H9 (cell line): ENCODE measurements around the gene SPATA16. TPM values are rescaled to one million over a fixed set of nuclear protein-coding genes. Genes with fewer than 3 reads are reported as not detected.

Experiments
- DNase-seq: peaks from one replicate; pipeline ENCODE4 v3.0.0-alpha.2; 2017
- H2AFZ ChIP-seq: one replicate; pipeline ENCODE4 v1.6.1; 2013; ENCODE audit warnings: mild to moderate bottlenecking, low read length, control low read depth, moderate library complexity
- H2AK5ac ChIP-seq: 2 replicates; pipeline ENCODE4 v1.6.1; 2013; ENCODE audit warnings: low read length, control low read depth, mixed read lengths; ENCODE audit not compliant: insufficient read length
- H2BK120ac ChIP-seq: one replicate; pipeline ENCODE4 v1.6.1; 2013; ENCODE audit warnings: low read depth, mild to moderate bottlenecking, low read length, control low read depth, inconsistent platforms; ENCODE audit not compliant: poor library complexity, severe bottlenecking
- H2BK12ac ChIP-seq: 2 replicates; pipeline ENCODE4 v1.6.1; 2013; ENCODE audit warnings: low read length, control low read depth, mixed read lengths, low read depth; ENCODE audit not compliant: insufficient read length
- H2BK15ac ChIP-seq: 2 replicates; pipeline ENCODE4 v1.6.1; 2013; ENCODE audit warnings: low read depth, low read length, control low read depth
- H2BK20ac ChIP-seq: one replicate; pipeline ENCODE4 v1.6.1; 2013; ENCODE audit warnings: low read depth, mild to moderate bottlenecking, low read length, control low read depth, inconsistent platforms; ENCODE audit not compliant: poor library complexity, severe bottlenecking
- H2BK5ac ChIP-seq: 2 replicates; pipeline ENCODE4 v1.6.1; 2013; ENCODE audit warnings: low read length, control low read depth, mixed read lengths; ENCODE audit not compliant: insufficient read length
- H3K14ac ChIP-seq: 2 replicates; pipeline ENCODE4 v1.6.1; 2013; ENCODE audit warnings: low read length, control low read depth; ENCODE audit not compliant: insufficient read depth
- H3K18ac ChIP-seq: 2 replicates; pipeline ENCODE4 v1.6.1; 2013; ENCODE audit warnings: low read depth, mild to moderate bottlenecking, mixed read lengths, low read length, control low read depth; ENCODE audit not compliant: insufficient read length
- H3K23ac ChIP-seq: 2 replicates; pipeline ENCODE4 v1.6.1; 2013; ENCODE audit warnings: low read length, control low read depth, mixed read lengths, low read depth; ENCODE audit not compliant: insufficient read length
- H3K23me2 ChIP-seq: 2 replicates; pipeline ENCODE4 v1.6.1; 2013; ENCODE audit warnings: low read depth, mild to moderate bottlenecking, mixed read lengths, low read length, control low read depth; ENCODE audit not compliant: insufficient read length, poor library complexity, severe bottlenecking
- H3K27ac ChIP-seq: 2 replicates; pipeline ENCODE4 v1.5.1; 2013; ENCODE audit warnings: low read length, control low read depth, mixed read lengths, low read depth; ENCODE audit not compliant: insufficient read length
- H3K27me3 ChIP-seq: 2 replicates; pipeline ENCODE4 v1.6.1; 2013; ENCODE audit warnings: low read length, control low read depth, inconsistent platforms; ENCODE audit not compliant: insufficient read depth
- H3K4ac ChIP-seq: 2 replicates; pipeline ENCODE4 v1.6.1; 2013; ENCODE audit warnings: low read depth, mild to moderate bottlenecking, control low read depth, inconsistent platforms, low read length, moderate library complexity
- H3K4me1 ChIP-seq: 2 replicates; pipeline ENCODE4 v1.6.1; 2013; ENCODE audit warnings: low read length, control low read depth, inconsistent platforms; ENCODE audit not compliant: insufficient read depth
- H3K4me2 ChIP-seq: 2 replicates; pipeline ENCODE4 v1.6.1; 2013; ENCODE audit warnings: low read length, control low read depth, mixed read lengths; ENCODE audit not compliant: insufficient read length, insufficient read depth
- H3K56ac ChIP-seq: 2 replicates; pipeline ENCODE4 v1.6.1; 2013; ENCODE audit warnings: low read depth, mild to moderate bottlenecking, mixed read lengths, low read length, control low read depth; ENCODE audit not compliant: insufficient read length
- H3K79me1 ChIP-seq: 2 replicates; pipeline ENCODE4 v1.6.1; 2013; ENCODE audit warnings: low read depth, mild to moderate bottlenecking, moderate library complexity, low read length, control low read depth, inconsistent platforms; ENCODE audit not compliant: insufficient read depth, poor library complexity, severe bottlenecking
- H3K79me2 ChIP-seq: 2 replicates; pipeline ENCODE4 v1.6.1; 2013; ENCODE audit warnings: low read length, control low read depth, inconsistent platforms; ENCODE audit not compliant: insufficient read depth
- H3K9ac ChIP-seq: 2 replicates; pipeline ENCODE4 v1.6.1; 2013; ENCODE audit warnings: low read length, control low read depth, mixed read lengths; ENCODE audit not compliant: insufficient read length; ENCODE audit errors: extremely low read depth
- H3K9me3 ChIP-seq: one replicate; pipeline ENCODE4 v1.6.1; 2013; ENCODE audit warnings: low read depth, low read length, inconsistent platforms; ENCODE audit not compliant: control insufficient read depth
- H3T11ph ChIP-seq: one replicate; pipeline ENCODE4 v1.6.1; 2013; ENCODE audit warnings: mild to moderate bottlenecking, low read length, control low read depth, inconsistent platforms
- H4K20me1 ChIP-seq: one replicate; pipeline ENCODE4 v1.6.1; 2013; ENCODE audit not compliant: control insufficient read depth, insufficient read length, insufficient read depth
- H4K5ac ChIP-seq: 2 replicates; pipeline ENCODE4 v1.6.1; 2013; ENCODE audit warnings: low read depth, mild to moderate bottlenecking, mixed read lengths, low read length, control low read depth; ENCODE audit not compliant: insufficient read length
- H4K8ac ChIP-seq: replicated peaks from 2 replicates; pipeline ENCODE4 v1.6.1; 2013; ENCODE audit warnings: low read length, control low read depth, mixed read lengths, low read depth; ENCODE audit not compliant: insufficient read length
- H4K91ac ChIP-seq: 2 replicates; pipeline ENCODE4 v1.6.1; 2013; ENCODE audit warnings: low read depth, mild to moderate bottlenecking, moderate library complexity, mixed read lengths, low read length, control low read depth; ENCODE audit not compliant: insufficient read length
- H3K27ac Mint-ChIP-seq, 3 experiments: 2 replicates in 2 of 3; 3 replicates in 1 of 3; pipeline ENCODE4 v1.8.0; 2020 to 2021; ENCODE audit warnings: mixed read lengths in 3 of 3, mild to moderate bottlenecking in 1 of 3, moderate library complexity in 1 of 3
- H3K27me3 Mint-ChIP-seq: 2 replicates; pipeline ENCODE4 v1.8.0; 2021; ENCODE audit warnings: low read depth, mild to moderate bottlenecking, moderate library complexity, mixed read lengths
- H3K36me3 Mint-ChIP-seq, 3 experiments: 2 replicates in 2 of 3; 3 replicates in 1 of 3; pipeline ENCODE4 v1.8.0; 2020 to 2021; ENCODE audit warnings: low read depth in 3 of 3, mixed read lengths in 3 of 3; ENCODE audit not compliant: insufficient read depth in 1 of 3
- H3K4me1 Mint-ChIP-seq, 2 experiments: 2 replicates each; pipeline ENCODE4 v1.8.0; 2020; ENCODE audit warnings: mixed read lengths in 2 of 2
- H3K4me3 Mint-ChIP-seq, 2 experiments: 2 replicates in 1 of 2; 3 replicates in 1 of 2; pipeline ENCODE4 v1.8.0; 2020 to 2021; ENCODE audit warnings: mild to moderate bottlenecking in 2 of 2, mixed read lengths in 2 of 2, moderate library complexity in 1 of 2
- H3K9me3 Mint-ChIP-seq, 2 experiments: 2 replicates in 1 of 2; 3 replicates in 1 of 2; pipeline ENCODE4 v1.8.0; 2020; ENCODE audit warnings: mild to moderate bottlenecking in 2 of 2, mixed read lengths in 2 of 2, moderate library complexity in 1 of 2
- CTCF ChIP-seq: fragments of 200-600 bp; sonication (generic); conservative IDR thresholded peaks from 3 replicates; pipeline ENCODE4 v1.8.0; 2021; ENCODE audit warnings: antibody characterized with exemption, mild to moderate bottlenecking
- WGBS: extraction: QIAGEN DNeasy Blood & Tissue Kit; methylation state at CpG from one replicate; pipeline ENCODE4 v1.1.7; 2013; ENCODE audit warnings: missing lambda C conversion rate, low lambda C conversion rate, mixed read lengths; ENCODE audit not compliant: insufficient read length; ENCODE audit errors: extremely low coverage; 5-methylcytosine and 5-hydroxymethylcytosine counted together
- total RNA-seq: library from RNA; stranded (reverse); gene quantifications from 2 replicates; pipeline ENCODE4 v1.2.1, GENCODE V29; 2021

The SPATA16 gene
- total RNA-seq, 1 experiment from 2014 or later: not detected

- Histone ChIP-seq H3K27ac (no peak overlapping the region), H3K56ac (no peak overlapping the region), H3K9me3 (no peaks in the 10 kb centered on the region), H3K23ac (no peak overlapping the region), H3K4me1 (peaks cover 6% of the 10 kb centered on the region; the same call in 1 of the 2 replicates), H2BK15ac (no peak overlapping the region), H2AK5ac (no peak overlapping the region), H3K4ac (no peak overlapping the region), H4K91ac (no peak overlapping the region), H3K18ac (no peak overlapping the region), H3K9ac (no peak overlapping the region), H2BK120ac (no peak overlapping the region), H3K4me2 (no peak overlapping the region), H4K5ac (no peak overlapping the region), H2BK5ac (no peak overlapping the region), H3K27me3 (no peaks in the 10 kb centered on the region), H4K20me1 (no peaks in the 10 kb centered on the region), H2AFZ (no peak overlapping the region), H2BK12ac (no peak overlapping the region), H3T11ph (no peak overlapping the region), H3K23me2 (no peaks in the 10 kb centered on the region), H3K79me2 (no peaks in the 10 kb centered on the region), H3K14ac (no peak overlapping the region), H3K79me1 (no peaks in the 10 kb centered on the region), H2BK20ac (no peak overlapping the region), H4K8ac (no peak overlapping the region)
- WGBS: no CpG with 5 or more reads among the region's 2 CpGs
- Mint-ChIP-seq H3K4me1 (peaks cover 13 to 18% of the 10 kb centered on the region in 2 experiments), H3K9me3 (peaks cover 3 to 4% of the 10 kb centered on the region in 2 experiments; a peak in 3 of 5 replicates), H3K27ac (peak overlapping the region in 1 of 3 experiments; percentile 12; a peak in 1 of 7 replicates), H3K36me3 (peaks cover 0 to 6% (median 5%) of the 10 kb centered on the region in 3 experiments; a peak in 4 of 7 replicates), H3K4me3 (no peak overlapping the region), H3K27me3 (no peaks in the 10 kb centered on the region)
- TF ChIP-seq CTCF: no peak
- DNase-seq: no peak
Measured at GRCh38 chr3:173153631-173154030, 12.6 kb upstream of the SPATA16 start.
